GM12878 (cell line): ENCODE results near the gene PPP4R4. TPM values are rescaled to one million over a fixed set of nuclear protein-coding genes. Genes with fewer than 3 reads are reported as not detected.
A peak's percentile ranks its signal among the peaks of the same experiment; 100 is the strongest.

Source experiments
- ATAC-seq: fragments of 200-7000 bp; cut with Tn5 transposase; 3 replicates; pipeline ENCODE4 v1.9.1; 2020; ENCODE audit warnings: mild to moderate bottlenecking, moderate library complexity
- Bru-seq: library from RNA; stranded (reverse); fragments of 400-500 nt; gene quantifications from one replicate; lab custom pipeline; 2021; lab: Mats Ljungman, UMichigan
- BruChase-seq, 2 experiments: library from RNA; stranded (reverse); fragments of 400-500 nt; gene quantifications; one replicate each; lab custom pipeline; 2021; lab: Mats Ljungman, UMichigan
- BruUV-seq: library from RNA; stranded (reverse); fragments of 400-500 nt; replicated peaks from 2 replicates; lab custom pipeline; 2021; lab: Mats Ljungman, UMichigan
- CTCF ChIA-PET: fragments of 300-600 bp; sonication (Branson Sonifier 250); formaldehyde crosslinking; extraction: SDS; loops from one replicate; lab custom pipeline; 2021; ENCODE audit warnings: inconsistent platforms; lab: Yijun Ruan, JAX
- POLR2A ChIA-PET: fragments of 350-600 bp; formaldehyde crosslinking; extraction: SDS; loops from one replicate; lab custom pipeline; 2021; ENCODE audit warnings: inconsistent platforms; lab: Charles Lee
- RAD21 ChIA-PET: fragments of 300-600 bp; sonication (Branson Sonifier 250); formaldehyde crosslinking; loops from one replicate; lab custom pipeline; 2023; ENCODE audit warnings: antibody characterized with exemption; ENCODE audit not compliant: unreplicated experiment; lab: Charles Lee
- SMC1A ChIA-PET: fragments of 300-600 bp; sonication (Branson Sonifier 250); formaldehyde crosslinking; loops from one replicate; lab custom pipeline; 2023; ENCODE audit not compliant: unreplicated experiment, uncharacterized antibody; lab: Charles Lee
- DNase-seq: peaks from one replicate; pipeline ENCODE4 v3.0.0-alpha.2; 2011; ENCODE audit warnings: low read depth, low spot score
- FAIRE-seq: peaks from 3 replicates; lab custom pipeline; 2011; peaks lifted over from hg19 to GRCh38; lab: Jason Lieb, UNC
- H2AFZ ChIP-seq: 2 replicates; pipeline ENCODE4 v1.6.0; 2011; ENCODE audit warnings: low read depth, low read length, control low read depth; ENCODE audit not compliant: control insufficient read depth
- H3K27ac ChIP-seq: 2 replicates; pipeline ENCODE4 v1.5.1; 2011; ENCODE audit warnings: control low read depth; ENCODE audit not compliant: control insufficient read depth, insufficient read depth
- H3K27me3 ChIP-seq, 2 experiments: replicated peaks in 1 of 2; 2 replicates each; pipeline versions ENCODE4 v1.6.0 to v1.6.1; 2011; ENCODE audit warnings: low read length in 1 of 2; ENCODE audit not compliant: control insufficient read depth in 2 of 2, insufficient read depth in 2 of 2
- H3K36me3 ChIP-seq, 2 experiments: 2 replicates each; pipeline ENCODE4 v1.5.1; 2011; ENCODE audit warnings: low read length in 1 of 2; ENCODE audit not compliant: control insufficient read depth in 2 of 2, insufficient read depth in 2 of 2
- H3K4me1 ChIP-seq: 2 replicates; pipeline ENCODE4 v1.6.1; 2011; ENCODE audit warnings: mild to moderate bottlenecking, low read length, moderate library complexity, mixed read lengths; ENCODE audit not compliant: control insufficient read depth, insufficient read depth
- H3K4me2 ChIP-seq: 2 replicates; pipeline ENCODE4 v1.6.0; 2011; ENCODE audit warnings: control low read depth; ENCODE audit not compliant: control insufficient read depth, insufficient read depth
- H3K4me3 ChIP-seq: fragments of 200-600 bp; sonication (generic); 2 replicates; pipeline ENCODE4 v1.5.1; 2016
- H3K79me2 ChIP-seq: 2 replicates; pipeline ENCODE4 v1.6.0; 2011; ENCODE audit warnings: low read length; ENCODE audit not compliant: control insufficient read depth, insufficient read depth
- H3K9ac ChIP-seq: 2 replicates; pipeline ENCODE4 v1.8.0; 2011; ENCODE audit warnings: low read length, control low read depth, mixed read lengths; ENCODE audit not compliant: control insufficient read depth, insufficient read depth
- H3K9me3 ChIP-seq: replicated peaks from 3 replicates; pipeline ENCODE4 v1.5.1; 2011; ENCODE audit warnings: mild to moderate bottlenecking, low read length; ENCODE audit not compliant: control insufficient read depth, insufficient read depth
- H4K20me1 ChIP-seq: 2 replicates; pipeline ENCODE4 v1.6.0; 2011; ENCODE audit not compliant: control insufficient read depth, insufficient read depth
- BHLHE40 ChIP-seq, 2 experiments: fragments of 450-650 bp in 1 of 2; IDR thresholded peaks; 2 replicates each; pipeline ENCODE4 v1.6.1; 2011 to 2017; ENCODE audit warnings: low read depth in 2 of 2, borderline replicate concordance in 1 of 2, improper control_type of control experiment in 1 of 2, low read length in 1 of 2, mild to moderate bottlenecking in 1 of 2
- CHD1 ChIP-seq: IDR thresholded peaks from 2 replicates; pipeline ENCODE4 v1.6.1; 2012; ENCODE audit warnings: low read depth, low read length, improper control_type of control experiment
- EGR1 ChIP-seq, 2 experiments: IDR thresholded peaks; 1 replicate in 1 of 2; 2 replicates in 1 of 2; pipeline ENCODE4 v1.6.1; 2011 to 2012; ENCODE audit warnings: low read depth in 2 of 2, low read length in 2 of 2, borderline replicate concordance in 1 of 2, mild to moderate bottlenecking in 1 of 2, moderate library complexity in 1 of 2
- GATAD2B ChIP-seq: fragments of 450-650 bp; conservative IDR thresholded peaks from 2 replicates; pipeline ENCODE4 v1.6.1; 2017; ENCODE audit warnings: low read depth, mild to moderate bottlenecking, moderate library complexity
- IKZF1 ChIP-seq: fragments of 450-650 bp; conservative IDR thresholded peaks from 2 replicates; pipeline ENCODE4 v1.6.1; 2017; ENCODE audit warnings: antibody characterized with exemption, mild to moderate bottlenecking
- LARP7 ChIP-seq: fragments of 450-650 bp; IDR thresholded peaks from 2 replicates; pipeline ENCODE4 v1.6.1; 2017; ENCODE audit warnings: mild to moderate bottlenecking
- SUZ12 ChIP-seq: fragments of 200-600 bp; sonication (generic); IDR thresholded peaks from one replicate; pipeline ENCODE4 v1.6.1; 2018; ENCODE audit warnings: antibody characterized with exemption, mild to moderate bottlenecking; ENCODE audit not compliant: unreplicated experiment
- WGBS: methylation state at CpG from one replicate; pipeline ENCODE4 v1.1.6; 2016; ENCODE audit warnings: low lambda C conversion rate; ENCODE audit not compliant: insufficient replicate concordance, insufficient coverage; ENCODE audit errors: missing lambda C conversion rate; 5-methylcytosine and 5-hydroxymethylcytosine counted together
- in situ Hi-C: fragments of 300-500 bp; cut with MboI; formaldehyde crosslinking; loops from 9 replicates; pipeline ENCODE4 v1.14.3; 2018; ENCODE audit warnings: mixed read lengths
- intact Hi-C: fragments of 100-400 bp; cut with micrococcal nuclease; formaldehyde crosslinking; loops from one replicate; pipeline ENCODE4 v1.14.2; 2022; ENCODE audit not compliant: unreplicated experiment
- long read RNA-seq, 2 experiments: library from polyadenylated mRNA; unstranded; transcript quantifications; one replicate each; pipeline ENCODE4 v2.0.0, GENCODE V29; 2019 to 2020
- polyA minus RNA-seq, 3 experiments: library from RNA; depleted of rRNA, polyadenylated mRNA; stranded (reverse); fragments of >200 nt; gene quantifications; 2 replicates each; pipeline ENCODE4 v1.2.3, GENCODE V29; 2011
- polyA plus RNA-seq, 11 experiments: library from polyadenylated mRNA; depleted of rRNA in 4 of 11; unstranded in 6 of 11; stranded (reverse) in 5 of 11; fragments of >200 nt; fragmentation: Nextera tagmentation in 4 of 11; fragmentation: Illumina TruSeq in 1 of 11; extraction: Ambion mirVana in 4 of 11; extraction: Trizol in 1 of 11; gene quantifications; 1 replicate in 1 of 11; 2 replicates in 10 of 11; pipeline versions ENCODE4 v1.2.1 to v1.2.3, GENCODE V29; 2011 to 2016; ENCODE audit warnings: inconsistent platforms in 2 of 11, missing spikeins in 2 of 11, low read depth in 1 of 11
- total RNA-seq, 4 experiments: library from RNA; depleted of rRNA in 3 of 4; stranded (reverse); fragments of >200 nt in 3 of 4; fragmentation: Illumina TruSeq in 1 of 4; extraction: Trizol in 1 of 4; gene quantifications; 2 replicates each; pipeline versions ENCODE4 v1.2.1 to v1.2.3, GENCODE V29; 2013 to 2021

Gene PPP4R4, protein sequence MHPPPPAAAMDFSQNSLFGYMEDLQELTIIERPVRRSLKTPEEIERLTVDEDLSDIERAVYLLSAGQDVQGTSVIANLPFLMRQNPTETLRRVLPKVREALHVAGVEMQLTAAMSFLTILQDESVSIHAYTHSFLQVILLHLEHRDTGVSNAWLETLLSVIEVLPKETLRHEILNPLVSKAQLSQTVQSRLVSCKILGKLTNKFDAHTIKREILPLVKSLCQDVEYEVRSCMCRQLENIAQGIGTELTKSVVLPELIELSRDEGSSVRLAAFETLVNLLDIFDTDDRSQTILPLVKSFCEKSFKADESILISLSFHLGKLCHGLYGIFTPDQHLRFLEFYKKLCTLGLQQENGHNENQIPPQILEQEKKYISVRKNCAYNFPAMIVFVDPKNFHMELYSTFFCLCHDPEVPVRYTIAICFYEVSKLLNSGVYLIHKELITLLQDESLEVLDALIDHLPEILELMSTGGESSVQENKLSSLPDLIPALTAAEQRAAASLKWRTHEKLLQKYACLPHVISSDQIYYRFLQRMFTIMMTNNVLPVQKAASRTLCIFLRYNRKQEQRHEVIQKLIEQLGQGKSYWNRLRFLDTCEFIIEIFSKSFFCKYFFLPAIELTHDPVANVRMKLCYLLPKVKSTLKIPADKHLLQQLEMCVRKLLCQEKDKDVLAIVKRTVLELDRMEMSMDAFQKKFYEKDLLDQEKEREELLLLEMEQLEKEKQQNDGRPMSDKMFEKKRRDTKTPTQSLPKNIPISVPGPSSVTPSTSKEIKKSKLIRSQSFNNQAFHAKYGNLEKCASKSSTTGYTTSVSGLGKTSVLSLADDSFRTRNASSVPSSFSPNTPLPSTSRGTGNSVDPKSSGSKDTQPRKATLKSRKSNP
- 0.17 and 0.20 TPM in 2 replicates for total RNA-seq (2013; cell fraction: nucleolus; rRNA removed)
- total RNA-seq (2014; rRNA removed): 0.06 and 0.22 TPM in 2 replicates
- total RNA-seq (2014; rRNA removed; fragmentation: Illumina TruSeq; extraction: Trizol): 0.13 and 0.28 TPM in 2 replicates
- total RNA-seq (2021): 0.13 TPM in 1 of 2 replicates, not detected in the other
- polyA plus RNA-seq (2011; ENCODE audit: low read depth): not detected
- 0.10 and 0.13 TPM in 2 replicates for polyA plus RNA-seq (2011; rRNA removed)
- 0.07 and 0.17 TPM in 2 replicates for polyA plus RNA-seq (2011; cell fraction: cytosol; rRNA removed)
- not detected in 2 replicates for polyA plus RNA-seq (2011; cell fraction: nucleus; rRNA removed)
- polyA plus RNA-seq (2012): 0.08 and 0.20 TPM in 2 replicates
- 0.01 TPM in 1 of 2 replicates, not detected in the other for polyA plus RNA-seq (2014; fragmentation: Illumina TruSeq; extraction: Trizol)
- polyA plus RNA-seq (2014; fragmentation: Nextera tagmentation; extraction: Ambion mirVana): under 1 TPM in 1 of 2 experiments, not detected in 1; 0.02 TPM
- not detected in 2 replicates for polyA plus RNA-seq (2014; rRNA removed)
- polyA plus RNA-seq (2016; fragmentation: Nextera tagmentation; extraction: Ambion mirVana): not detected
- 0.07 and 0.62 TPM in 2 replicates for polyA minus RNA-seq (2011; rRNA and poly(A)+ RNA removed)
- polyA minus RNA-seq (2011; cell fraction: cytosol; rRNA and poly(A)+ RNA removed): not detected in 2 replicates
- polyA minus RNA-seq (2011; cell fraction: nucleus; rRNA and poly(A)+ RNA removed): 0.24 and 0.96 TPM in 2 replicates
- percentile 17 among the genes with signal in this experiment for Bru-seq, nascent RNA
- BruChase-seq, experiment 1, labeled RNA remaining after a 6-hour chase: percentile 11 among the genes with signal in this experiment
- BruChase-seq, experiment 2, labeled RNA remaining after a 2-hour chase: percentile 16 among the genes with signal in this experiment
- long read RNA-seq, experiment 1: 0 reads
- long read RNA-seq, experiment 2, partial matches to known transcripts: 0 of 1 reads
- long read RNA-seq, experiment 2, other reads (novel, unspliced or antisense): 1 of 1 reads

DNA sequence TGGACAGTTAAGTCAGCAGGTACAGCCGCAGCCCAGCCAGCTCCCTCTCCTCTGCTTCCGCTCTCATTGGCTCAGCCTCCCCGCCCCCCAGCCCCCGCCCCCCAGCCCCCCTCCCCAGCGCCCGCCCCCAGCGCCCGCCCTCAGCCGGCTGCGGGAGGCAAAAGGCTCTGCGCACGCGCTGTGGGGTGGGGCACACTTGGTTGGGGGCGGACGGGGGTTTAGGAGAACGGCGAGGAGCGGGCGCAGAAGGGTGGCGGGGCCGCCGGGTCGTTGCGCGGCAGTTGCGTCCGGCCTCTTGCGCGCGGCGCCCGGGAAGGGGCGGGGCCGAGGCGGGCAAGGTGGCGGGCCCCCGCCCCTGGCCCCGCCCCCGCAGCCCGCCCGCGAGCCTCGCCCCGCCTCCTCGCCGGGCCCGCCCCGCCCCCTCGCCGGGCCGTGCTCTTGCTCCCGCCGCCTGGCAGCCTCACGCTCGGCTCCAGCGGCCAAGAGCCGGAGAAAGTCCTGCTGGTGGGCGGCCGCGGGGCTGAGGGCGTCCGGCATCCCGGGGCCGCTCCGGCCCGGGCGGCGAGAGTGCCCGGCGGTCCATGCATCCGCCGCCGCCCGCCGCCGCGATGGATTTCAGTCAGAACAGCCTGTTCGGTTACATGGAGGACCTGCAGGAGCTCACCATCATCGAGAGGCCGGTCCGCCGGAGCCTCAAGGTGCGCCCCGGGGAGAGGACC, at the start of gene PPP4R4:
Gene PPP4R4, plus strand, starts transcription at position 438 of the 719 bp plus-strand sequence. Its CDS starts 144 bp downstream, at position 582.
- no peaks in the 10 kb centered on the region; the same call in 2 of the 3 replicates for H3K9me3 ChIP-seq
- H3K9ac ChIP-seq: no peak within 1 kb of the TSS
- FAIRE-seq: no peak
- ATAC-seq: peak; percentile 94
- in situ Hi-C loops (no loop called here), intact Hi-C loops (no loop called here)
- POLR2A ChIA-PET: no interaction called here
- H3K79me2 ChIP-seq: no peaks in the 10 kb centered on the region
- SMC1A ChIA-PET: no interaction called here
- H3K4me1 ChIP-seq: no peaks in the 10 kb centered on the region; the same call in 1 of the 2 replicates
- no peaks in the 10 kb centered on the region for H4K20me1 ChIP-seq
- WGBS: 0% methylated on average over 13 of the region's 84 CpGs
- peaks cover 0 to 25% of the 10 kb centered on the region in 2 experiments; a peak in 2 of 4 replicates for H3K27me3 ChIP-seq
- peak within 1 kb of the TSS; percentile 77 for H3K4me3 ChIP-seq
- H2AFZ ChIP-seq: peak within 1 kb of the TSS; percentile 69
- no peak for DNase-seq
- no peaks in the 10 kb centered on the region for H3K36me3 ChIP-seq
- H3K4me2 ChIP-seq: peak within 1 kb of the TSS; percentile 73
- TF ChIP-seq SUZ12: peak; percentile 58
- peak in 1 of 2 experiments; percentile 9; a peak in 1 of 4 replicates for TF ChIP-seq BHLHE40 (IDR thresholded peaks at IDR 0.05; ENCODE audit: borderline replicate concordance in 1 of 2, low read depth in 2 of 2, low read length in 1 of 2)
- TF ChIP-seq EGR1 (IDR thresholded peaks at IDR 0.05; ENCODE audit: borderline replicate concordance in 1 of 2, low read depth in 2 of 2, low read length in 2 of 2): peak in 1 of 2 experiments; percentile 53; a peak in 1 of 3 replicates
- TF ChIP-seq CHD1: no peak
- TF ChIP-seq GATAD2B: no peak
- TF ChIP-seq IKZF1: no peak; the same call in 1 of the 2 replicates
- peak; percentile 68 for TF ChIP-seq LARP7
- H3K27ac ChIP-seq: no peak within 1 kb of the TSS
- no TSS peak for BruUV-seq
- RAD21 ChIA-PET: interaction anchor here (1.0 kb wide), 1 partner anchor 37 kb away, joined by 3 read pairs; no protein-coding TSS in a partner anchor
- CTCF ChIA-PET: interaction anchor here (0.9 kb wide), 1 partner anchor 42 kb away, joined by 4 read pairs; no protein-coding TSS in a partner anchor
